HCT116 (cell line): ENCODE data around the gene GPR15. TPM values are rescaled to one million over a fixed set of nuclear protein-coding genes. Genes with fewer than 3 reads are reported as not detected.

ENCODE experiments used
- ATAC-seq: fragments of 200-7000 bp; cut with Tn5 transposase; 2 replicates; pipeline ENCODE4 v1.9.1; 2020; ENCODE audit warnings: mild to moderate bottlenecking, moderate library complexity
- BruUV-seq: library from RNA; stranded (reverse); fragments of 400-500 nt; replicated peaks from 2 replicates; lab custom pipeline; 2021; lab: Mats Ljungman, UMichigan
- CTCF ChIA-PET: fragments of 300-600 bp; sonication (Branson Sonifier 250); formaldehyde crosslinking; loops from one replicate; lab custom pipeline; 2021; ENCODE audit warnings: antibody characterized with exemption; lab: Charles Lee
- POLR2A ChIA-PET: fragments of 300-600, 350-600 bp; sonication (Branson Sonifier 250); formaldehyde crosslinking; loops from one replicate; lab custom pipeline; 2021; ENCODE audit warnings: antibody characterized with exemption; lab: Charles Lee
- RAD21 ChIA-PET, 2 experiments: fragments of 300-600 bp; sonication (Branson Sonifier 250); formaldehyde crosslinking; loops; one replicate each; lab custom pipeline; 2023; ENCODE audit warnings: low total read pairs in 2 of 2; ENCODE audit not compliant: uncharacterized antibody in 2 of 2, unreplicated experiment in 2 of 2, low non-redundant PET in 1 of 2; lab: Charles Lee
- DNase-seq: peaks from one replicate; pipeline ENCODE4 v3.0.0-alpha.2; 2010; ENCODE audit warnings: low read depth, low spot score
- H2AFZ ChIP-seq: fragments of 200-600 bp; shearing (Covaris generic), sonication (generic); 2 replicates; pipeline ENCODE4 v1.6.1; 2017; ENCODE audit warnings: low read depth, mixed run types, mixed read lengths, antibody characterized with exemption, low read length; ENCODE audit not compliant: poor library complexity, severe bottlenecking
- H3K27ac ChIP-seq: 2 replicates; pipeline ENCODE4 v1.5.1; 2012; ENCODE audit warnings: low read depth, low read length
- H3K27me3 ChIP-seq: fragments of 200-600 bp; sonication (generic); 2 replicates; pipeline ENCODE4 v1.6.1; 2016; ENCODE audit warnings: mixed run types, low read length, mixed read lengths; ENCODE audit not compliant: insufficient read depth
- H3K36me3 ChIP-seq, 2 experiments: fragments of 200-500 bp in 1 of 2; fragments of 200-600 bp in 1 of 2; sonication (Bioruptor generic) in 1 of 2; sonication (generic) in 1 of 2; 2 replicates each; pipeline versions ENCODE4 v1.5.1 to v1.6.1; 2014 to 2016; ENCODE audit warnings: low read length in 2 of 2, inconsistent platforms in 1 of 2, mixed read lengths in 1 of 2, mixed run types in 1 of 2; ENCODE audit not compliant: insufficient read depth in 2 of 2, control insufficient read depth in 1 of 2
- H3K4me1 ChIP-seq, 2 experiments: fragments of 200-600 bp in 1 of 2; sonication (generic) in 1 of 2; 2 replicates each; pipeline versions ENCODE4 v1.5.1 to v1.6.1; 2012 to 2017; ENCODE audit warnings: low read length in 2 of 2, inconsistent platforms in 1 of 2, mild to moderate bottlenecking in 1 of 2, mixed read lengths in 1 of 2, mixed run types in 1 of 2, moderate library complexity in 1 of 2; ENCODE audit not compliant: insufficient read depth in 2 of 2, control insufficient read depth in 1 of 2
- H3K4me2 ChIP-seq: fragments of 200-600 bp; sonication (generic); 2 replicates; pipeline ENCODE4 v1.6.1; 2017; ENCODE audit warnings: mixed run types, low read length, mixed read lengths
- H3K4me3 ChIP-seq, 2 experiments: fragments of 200-600 bp in 1 of 2; sonication (generic) in 1 of 2; replicated peaks in 1 of 2; 2 replicates each; pipeline ENCODE4 v1.5.1; 2011 to 2016; ENCODE audit warnings: low read length in 2 of 2, control low read depth in 1 of 2, low read depth in 1 of 2, mild to moderate bottlenecking in 1 of 2, mixed read lengths in 1 of 2, mixed run types in 1 of 2
- H3K79me2 ChIP-seq: fragments of 200-600 bp; sonication (generic); 2 replicates; pipeline ENCODE4 v1.6.1; 2017; ENCODE audit warnings: mild to moderate bottlenecking, mixed run types, low read length, moderate library complexity, mixed read lengths; ENCODE audit not compliant: insufficient read depth
- H3K9ac ChIP-seq: fragments of 200-600 bp; sonication (generic); 2 replicates; pipeline ENCODE4 v1.6.1; 2016; ENCODE audit warnings: low read length, mixed read lengths
- H3K9me2 ChIP-seq: fragments of 200-600 bp; sonication (generic), shearing (Covaris generic); 2 replicates; pipeline ENCODE4 v1.6.1; 2017; ENCODE audit warnings: mixed run types, mild to moderate bottlenecking, moderate library complexity; ENCODE audit not compliant: insufficient read depth
- H3K9me3 ChIP-seq, 2 experiments: fragments of 200-500 bp in 1 of 2; fragments of 200-600 bp in 1 of 2; sonication (Bioruptor generic) in 1 of 2; sonication (generic) in 1 of 2; 2 replicates each; pipeline ENCODE4 v1.6.1; 2014 to 2017; ENCODE audit warnings: low read length in 2 of 2, mixed read lengths in 2 of 2, inconsistent platforms in 1 of 2, low read depth in 1 of 2, mild to moderate bottlenecking in 1 of 2, mixed run types in 1 of 2, moderate library complexity in 1 of 2; ENCODE audit not compliant: control insufficient read depth in 1 of 2, insufficient read depth in 1 of 2
- H4K20me1 ChIP-seq: fragments of 200-600 bp; sonication (generic), shearing (Covaris generic); 2 replicates; pipeline ENCODE4 v1.6.1; 2017; ENCODE audit warnings: mixed run types, mild to moderate bottlenecking, moderate library complexity; ENCODE audit not compliant: insufficient read depth
- CBX3 ChIP-seq: IDR thresholded peaks from 2 replicates; pipeline ENCODE4 v1.6.1; 2012; ENCODE audit warnings: low read depth
- EGR1 ChIP-seq: IDR thresholded peaks from 2 replicates; pipeline ENCODE4 v1.6.1; 2012; ENCODE audit warnings: low read depth
- EZH2phosphoT487 ChIP-seq: fragments of 200-600 bp; IDR thresholded peaks from 2 replicates; pipeline ENCODE4 v1.6.1; 2018; ENCODE audit warnings: antibody characterized with exemption, borderline replicate concordance
- POLR2AphosphoS5 ChIP-seq: IDR thresholded peaks from 2 replicates; pipeline ENCODE4 v1.6.1; 2011; ENCODE audit warnings: mild to moderate bottlenecking, low read depth, low read length, moderate library complexity
- RAD21 ChIP-seq: IDR thresholded peaks from 2 replicates; pipeline ENCODE4 v1.6.1; 2012; ENCODE audit warnings: low read depth, mild to moderate bottlenecking
- SRF ChIP-seq: IDR thresholded peaks from 2 replicates; pipeline ENCODE4 v1.6.1; 2012; ENCODE audit warnings: low read depth
- intact Hi-C: fragments of 100-400 bp; cut with micrococcal nuclease; formaldehyde crosslinking; loops from 2 replicates; pipeline ENCODE4 v1.10.0; 2022
- total RNA-seq: library from RNA; stranded (reverse); gene quantifications from one replicate; pipeline ENCODE4 v1.2.1, GENCODE V29; 2021; ENCODE audit not compliant: unreplicated experiment
- TF ChIP-seq, protein P1 (sequence below): IDR thresholded peaks from 2 replicates; pipeline ENCODE4 v1.6.1; 2012
- TF ChIP-seq, protein P2 (sequence below): IDR thresholded peaks from 2 replicates; pipeline ENCODE4 v1.6.1; 2012

GPR15 gene
- total RNA-seq, 1 experiment from 2014 or later: 1.1 TPM

DNA sequence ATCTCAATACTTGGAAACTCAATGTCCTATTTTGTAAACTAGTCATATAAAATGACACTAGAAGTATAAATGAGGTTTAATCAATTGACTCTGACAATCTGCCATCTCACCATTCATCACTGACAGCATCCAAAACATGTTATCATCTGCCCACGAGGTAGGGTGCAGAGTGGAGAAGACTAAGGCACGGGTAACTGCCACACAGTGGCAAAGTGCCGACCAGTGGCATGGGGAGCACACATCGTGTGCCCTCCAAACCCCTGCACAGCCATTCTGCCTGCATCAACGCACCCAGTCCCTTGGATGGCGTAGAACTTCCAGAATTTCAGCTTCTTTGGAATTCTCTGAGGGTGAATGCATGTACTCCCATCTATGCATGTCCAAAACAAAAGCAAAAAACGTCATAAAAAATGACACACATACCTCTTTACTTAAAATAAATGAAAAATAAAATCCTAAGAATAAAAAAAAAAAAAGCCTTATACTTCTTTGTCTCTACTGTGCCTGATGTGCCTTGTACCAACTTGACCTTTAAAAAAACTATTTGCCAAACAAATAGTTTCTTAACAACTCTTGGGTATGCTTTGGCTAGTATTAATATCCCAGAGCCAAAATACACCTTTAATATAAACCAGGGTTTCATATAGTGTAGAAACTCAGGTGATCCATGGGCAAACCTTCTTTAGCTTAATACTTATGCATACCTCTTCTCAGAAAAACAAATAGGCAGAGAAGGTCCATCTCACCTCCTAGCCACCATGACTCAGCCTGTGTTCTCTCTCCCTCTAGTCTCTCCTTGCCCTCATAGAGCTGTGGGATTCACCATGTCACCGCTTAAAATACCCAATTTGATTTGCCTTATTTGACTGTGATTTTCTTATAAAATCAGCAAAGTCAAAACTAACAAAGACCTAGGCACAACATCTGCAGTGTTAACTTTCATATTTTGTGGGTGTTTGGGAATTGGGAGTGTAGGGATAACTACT, 48.9 kb downstream of the GPR15 start:
- no peak overlapping the region for H2AFZ ChIP-seq
- 0 out of 2 replicates have a peak overlapping the region, but pooled peaks have one; percentile 0 for H3K9ac ChIP-seq
- H3K9me3 ChIP-seq: no peaks in the 10 kb centered on the region
- BruUV-seq: no TSS peak
- DNase-seq (no peak), ATAC-seq (no peak)
- H3K4me3 ChIP-seq: no peak overlapping the region
- peaks cover 81 to 95% of the 10 kb centered on the region in 2 experiments for H3K4me1 ChIP-seq
- no peaks in the 10 kb centered on the region for H3K9me2 ChIP-seq
- POLR2A ChIA-PET: interaction anchor here (0.6 to 1.7 kb wide), 2 partner anchors 15 to 70 kb away, joined by 3 to 4 read pairs; no protein-coding TSS in a partner anchor
- RAD21 ChIA-PET: no interaction called here
- CTCF ChIA-PET: interaction anchor here (1.6 kb wide), 1 partner anchor 237 kb away, joined by 3 read pairs; no protein-coding TSS in a partner anchor
- H3K36me3 ChIP-seq: peaks cover 58 to 80% of the 10 kb centered on the region in 2 experiments
- peak overlapping the region; percentile 11; the same call in 1 of the 2 replicates for H3K4me2 ChIP-seq
- H4K20me1 ChIP-seq: no peaks in the 10 kb centered on the region
- peaks cover 70% of the 10 kb centered on the region for H3K79me2 ChIP-seq
- intact Hi-C loops: no loop called here
- TF ChIP-seq CBX3: no peak
- TF ChIP-seq POLR2AphosphoS5: 0 out of 2 replicates have a peak, but pooled peaks have one; percentile 13
- no peak for TF ChIP-seq EZH2phosphoT487
- no peak for TF ChIP-seq EGR1
- TF ChIP-seq RAD21: no peak
- TF ChIP-seq, protein P1, sequence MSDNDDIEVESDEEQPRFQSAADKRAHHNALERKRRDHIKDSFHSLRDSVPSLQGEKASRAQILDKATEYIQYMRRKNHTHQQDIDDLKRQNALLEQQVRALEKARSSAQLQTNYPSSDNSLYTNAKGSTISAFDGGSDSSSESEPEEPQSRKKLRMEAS: no peak
- TF ChIP-seq, protein P2, sequence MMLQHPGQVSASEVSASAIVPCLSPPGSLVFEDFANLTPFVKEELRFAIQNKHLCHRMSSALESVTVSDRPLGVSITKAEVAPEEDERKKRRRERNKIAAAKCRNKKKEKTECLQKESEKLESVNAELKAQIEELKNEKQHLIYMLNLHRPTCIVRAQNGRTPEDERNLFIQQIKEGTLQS: no peak
- no peak for TF ChIP-seq SRF
- no peaks in the 10 kb centered on the region for H3K27me3 ChIP-seq
- peak overlapping the region; percentile 93 for H3K27ac ChIP-seq
